Measurements from ENCODE around the gene GNAT1.

The GNAT1 gene

GRCh38 chr3:50163572-50164455 is 27.6 kb upstream of the GNAT1 start:
- DNase-seq (ENCODE audit: low read depth), result peak; percentile 90

- DNase-seq (ENCODE audit: low read depth), result no peak
Measured at GRCh38 chr3:50164481-50164880, 26.9 kb upstream of the GNAT1 start.

- no peak for DNase-seq (ENCODE audit: low read depth)
Measured at GRCh38 chr3:50164984-50165909, 26.2 kb upstream of the GNAT1 start.

GRCh38 chr3:50165910-50166538 is 25.4 kb upstream of the GNAT1 start:
- no peak for DNase-seq (ENCODE audit: low read depth)

- no peak for DNase-seq (ENCODE audit: low read depth)
Measured at GRCh38 chr3:50166620-50167019, 24.8 kb upstream of the GNAT1 start.

GRCh38 chr3:50167069-50167840 is 24.2 kb upstream of the GNAT1 start:
- DNase-seq (ENCODE audit: low read depth), result no peak

GRCh38 chr3:50167841-50168209 is 23.6 kb upstream of the GNAT1 start:
- no peak for DNase-seq (ENCODE audit: low read depth)

GRCh38 chr3:50168388-50168787 is 23.0 kb upstream of the GNAT1 start:
- DNase-seq (ENCODE audit: low read depth), result no peak

- DNase-seq (ENCODE audit: low read depth), result no peak
Measured at GRCh38 chr3:50168791-50169190, 22.6 kb upstream of the GNAT1 start.

GRCh38 chr3:50169232-50169832 is 22.1 kb upstream of the GNAT1 start:
- no peak for DNase-seq (ENCODE audit: low read depth)

GRCh38 chr3:50169858-50170257 is 21.6 kb upstream of the GNAT1 start:
- no peak for DNase-seq (ENCODE audit: low read depth)

- peak; percentile 40 for DNase-seq (ENCODE audit: low read depth)
Measured at GRCh38 chr3:50170689-50171088, 20.7 kb upstream of the GNAT1 start.

GRCh38 chr3:50171540-50172301 is 19.7 kb upstream of the GNAT1 start:
- no peak for DNase-seq (ENCODE audit: low read depth)

- no peak for DNase-seq (ENCODE audit: low read depth)
Measured at GRCh38 chr3:50172626-50173220, 18.7 kb upstream of the GNAT1 start.

GRCh38 chr3:50173685-50174516 is 17.5 kb upstream of the GNAT1 start:
- DNase-seq (ENCODE audit: low read depth), result no peak

GRCh38 chr3:50174517-50174895 is 16.9 kb upstream of the GNAT1 start:
- no peak for DNase-seq (ENCODE audit: low read depth)

GRCh38 chr3:50174947-50175524 is 16.4 kb upstream of the GNAT1 start:
- no peak for DNase-seq (ENCODE audit: low read depth)

GRCh38 chr3:50177346-50177745 is 14.1 kb upstream of the GNAT1 start:
- no peak for DNase-seq (ENCODE audit: low read depth)

- peak; percentile 76 for DNase-seq (ENCODE audit: low read depth)
Measured at GRCh38 chr3:50179710-50180109, 11.7 kb upstream of the GNAT1 start.

All from amniotic epithelial cell (primary cell).